ENCODE data around the gene TAS1R1.

Gene TAS1R1

GRCh38 chr1:6628971-6629479, 73.9 kb downstream of the TAS1R1 start:
- H3F3A ChIP-seq (ENCODE audit: insufficient read depth) = peaks cover 1% of the 10 kb centered on the region; the same call in 1 of the 2 replicates
- no peak overlapping the region for H3K27ac ChIP-seq (ENCODE audit: low read depth, low read length)
- H3K79me2 ChIP-seq (ENCODE audit: insufficient read depth, low read length) = peaks cover 9% of the 10 kb centered on the region; the same call in 1 of the 2 replicates
- no peak overlapping the region for H3K4me3 ChIP-seq (ENCODE audit: insufficient read depth, low read length, poor library complexity, severe bottlenecking)
- no peak overlapping the region for H2AFZ ChIP-seq (ENCODE audit: low read depth, low read length, severe bottlenecking)
- no peaks in the 10 kb centered on the region for H4K20me1 ChIP-seq (ENCODE audit: low read depth, low read length)
- no peak for TF ChIP-seq EZH2phosphoT487 (conservative IDR thresholded peaks at IDR 0.05; ENCODE audit: low read length)
- no peak for TF ChIP-seq CTCF (IDR thresholded peaks at IDR 0.05; ENCODE audit: insufficient read depth, low read length, poor library complexity, severe bottlenecking)
- no peaks in the 10 kb centered on the region for H3K36me3 ChIP-seq (ENCODE audit: low read length)
- no peaks in the 10 kb centered on the region for H3K9me2 ChIP-seq (replicated peaks; ENCODE audit: insufficient read depth, low read length)
- H3K9ac ChIP-seq (ENCODE audit: low read length) = no peak overlapping the region
- H3K27me3 ChIP-seq (ENCODE audit: low read length) = no peaks in the 10 kb centered on the region
- H3K4me2 ChIP-seq (ENCODE audit: low read depth, low read length, poor library complexity, severe bottlenecking) = no peak overlapping the region
- no peaks in the 10 kb centered on the region for H3K9me3 ChIP-seq (ENCODE audit: insufficient read depth, low read length)
